ENCODE data around the gene TSHZ1. TPM values are rescaled to one million over a fixed set of nuclear protein-coding genes. Genes with fewer than 3 reads are reported as not detected.

Gene TSHZ1
- polyA plus RNA-seq, 1 donor from 2014 or later = 1.1 TPM

- no peak overlapping the region for H3K9ac ChIP-seq (ENCODE audit: low read length)
- H3F3A ChIP-seq (ENCODE audit: insufficient read depth, low read length, poor library complexity, severe bottlenecking) = no peaks in the 10 kb centered on the region
- H3K36me3 ChIP-seq (ENCODE audit: insufficient read depth, low read length) = no peaks in the 10 kb centered on the region
- no peak overlapping the region for H3K27ac ChIP-seq (ENCODE audit: low read length)
- H4K20me1 ChIP-seq (ENCODE audit: insufficient read depth) = no peaks in the 10 kb centered on the region
- TF ChIP-seq SMC3 (conservative IDR thresholded peaks at IDR 0.05; ENCODE audit: poor library complexity) = no peak
- no peak for TF ChIP-seq REST (IDR thresholded peaks at IDR 0.05; ENCODE audit: borderline replicate concordance)
- no peak for TF ChIP-seq CTCF (IDR thresholded peaks at IDR 0.05; ENCODE audit: poor library complexity, severe bottlenecking)
- no peak for TF ChIP-seq MXI1 (conservative IDR thresholded peaks at IDR 0.05; ENCODE audit: poor library complexity, severe bottlenecking)
- no peak for TF ChIP-seq RAD21 (conservative IDR thresholded peaks at IDR 0.05)
- no peak for TF ChIP-seq EZH2 (IDR thresholded peaks at IDR 0.05; ENCODE audit: borderline replicate concordance, insufficient read depth, low read length, poor library complexity, severe bottlenecking)
- TF ChIP-seq TAF1 (IDR thresholded peaks at IDR 0.05; ENCODE audit: low read depth) = no peak
- no peak for TF ChIP-seq EP300 (conservative IDR thresholded peaks at IDR 0.05; ENCODE audit: poor library complexity, severe bottlenecking)
- no peak for TF ChIP-seq POLR2AphosphoS5 (IDR thresholded peaks at IDR 0.05)
- no peaks in the 10 kb centered on the region for H3K27me3 ChIP-seq (ENCODE audit: insufficient read depth, low read depth, low read length)
- no peaks in the 10 kb centered on the region for H3K9me2 ChIP-seq (ENCODE audit: insufficient read depth, low read length)
- H3K9me3 ChIP-seq (ENCODE audit: low read length) = no peaks in the 10 kb centered on the region
- no peak overlapping the region for H3K4me3 ChIP-seq (ENCODE audit: low read length)
- no peak overlapping the region for H3K4me2 ChIP-seq (ENCODE audit: low read length)
- H3K79me2 ChIP-seq (replicated peaks; ENCODE audit: insufficient read depth, low read length) = no peaks in the 10 kb centered on the region
- no peak overlapping the region for H2AFZ ChIP-seq (ENCODE audit: low read depth, low read length)
Observed at GRCh38 chr18:75319905-75320304, 109.3 kb downstream of the TSHZ1 start.

GRCh38 chr18:75320506-75320905 lies 109.9 kb downstream of the TSHZ1 start:
- no peak overlapping the region for H3K27ac ChIP-seq (ENCODE audit: low read length)

More at GRCh38 chr18:75320506-75320905, 109.9 kb downstream of the TSHZ1 start:
- Histone ChIP-seq H3K4me2 (ENCODE audit: low read length) (no peak overlapping the region), H3K27me3 (ENCODE audit: insufficient read depth, low read depth, low read length) (no peaks in the 10 kb centered on the region), H3K36me3 (ENCODE audit: insufficient read depth, low read length) (no peaks in the 10 kb centered on the region), H3F3A (ENCODE audit: insufficient read depth, low read length, poor library complexity, severe bottlenecking) (no peaks in the 10 kb centered on the region), H3K9ac (ENCODE audit: low read length) (no peak overlapping the region), H4K20me1 (ENCODE audit: insufficient read depth) (no peaks in the 10 kb centered on the region), H3K79me2 (replicated peaks; ENCODE audit: insufficient read depth, low read length) (no peaks in the 10 kb centered on the region), H3K4me3 (ENCODE audit: low read length) (no peak overlapping the region), H3K9me2 (ENCODE audit: insufficient read depth, low read length) (no peaks in the 10 kb centered on the region), H3K9me3 (ENCODE audit: low read length) (no peaks in the 10 kb centered on the region), H2AFZ (ENCODE audit: low read depth, low read length) (no peak overlapping the region)
- TF ChIP-seq POLR2AphosphoS5 (IDR thresholded peaks at IDR 0.05) (no peak), EZH2 (IDR thresholded peaks at IDR 0.05; ENCODE audit: borderline replicate concordance, insufficient read depth, low read length, poor library complexity, severe bottlenecking) (no peak), MXI1 (conservative IDR thresholded peaks at IDR 0.05; ENCODE audit: poor library complexity, severe bottlenecking) (no peak), RAD21 (conservative IDR thresholded peaks at IDR 0.05) (no peak), SMC3 (conservative IDR thresholded peaks at IDR 0.05; ENCODE audit: poor library complexity) (no peak), EP300 (conservative IDR thresholded peaks at IDR 0.05; ENCODE audit: poor library complexity, severe bottlenecking) (no peak), CTCF (IDR thresholded peaks at IDR 0.05; ENCODE audit: poor library complexity, severe bottlenecking) (no peak), REST (IDR thresholded peaks at IDR 0.05; ENCODE audit: borderline replicate concordance) (no peak), TAF1 (IDR thresholded peaks at IDR 0.05; ENCODE audit: low read depth) (no peak)

All from neural cell (in vitro differentiated cells).